Measurements from ENCODE around the gene COPA. TPM values are rescaled to one million over a fixed set of nuclear protein-coding genes. Genes with fewer than 3 reads are reported as not detected.
A peak's percentile ranks its signal among the peaks of the same experiment; 100 is the strongest.

The COPA gene
- total and polyA plus RNA-seq, 9 donors: 109 to 154 (median 129) TPM

- Histone ChIP-seq H3K27ac (ENCODE audit: low read length) (no peak overlapping the region), H3K27me3 (ENCODE audit: control insufficient read depth, insufficient read depth, low read length) (no peaks in the 10 kb centered on the region), H3K36me3 (ENCODE audit: control insufficient read depth, insufficient read depth, low read length) (peaks cover 52% of the 10 kb centered on the region), H3K9me3 (replicated peaks; ENCODE audit: control insufficient read depth, low read depth, low read length) (no peaks in the 10 kb centered on the region), H3K4me3 (ENCODE audit: low read length) (no peak overlapping the region), H3K4me1 (ENCODE audit: control insufficient read depth, insufficient read depth, low read length) (peaks cover 18% of the 10 kb centered on the region)
- no peak for DNase-seq
- 84% methylated on average over 7 of the region's 7 CpGs for WGBS (ENCODE audit: insufficient coverage)
Observed at GRCh38 chr1:160282807-160283206, 60.2 kb downstream of the COPA start.

GRCh38 chr1:160277987-160278386 lies 65.1 kb downstream of the COPA start:
- WGBS (ENCODE audit: insufficient coverage): no CpG with 5 or more reads among the region's 4 CpGs
- DNase-seq: no peak
- Histone ChIP-seq H3K27ac (ENCODE audit: low read length) (no peak overlapping the region), H3K27me3 (ENCODE audit: control insufficient read depth, insufficient read depth, low read length) (no peaks in the 10 kb centered on the region), H3K4me3 (ENCODE audit: low read length) (no peak overlapping the region), H3K9me3 (replicated peaks; ENCODE audit: control insufficient read depth, low read depth, low read length) (no peaks in the 10 kb centered on the region), H3K36me3 (ENCODE audit: control insufficient read depth, insufficient read depth, low read length) (peaks cover 53% of the 10 kb centered on the region), H3K4me1 (ENCODE audit: control insufficient read depth, insufficient read depth, low read length) (no peaks in the 10 kb centered on the region)

GRCh38 chr1:160277330-160277729 lies 65.7 kb downstream of the COPA start:
- Histone ChIP-seq H3K27me3 (ENCODE audit: control insufficient read depth, insufficient read depth, low read length) (no peaks in the 10 kb centered on the region), H3K36me3 (ENCODE audit: control insufficient read depth, insufficient read depth, low read length) (peaks cover 48% of the 10 kb centered on the region), H3K4me3 (ENCODE audit: low read length) (no peak overlapping the region), H3K27ac (ENCODE audit: low read length) (no peak overlapping the region), H3K9me3 (replicated peaks; ENCODE audit: control insufficient read depth, low read depth, low read length) (no peaks in the 10 kb centered on the region), H3K4me1 (ENCODE audit: control insufficient read depth, insufficient read depth, low read length) (no peaks in the 10 kb centered on the region)
- WGBS (ENCODE audit: insufficient coverage): no CpG with 5 or more reads among the region's 2 CpGs
- DNase-seq: no peak

GRCh38 chr1:160271025-160271424 lies 72.0 kb downstream of the COPA start:
- Histone ChIP-seq H3K9me3 (replicated peaks; ENCODE audit: control insufficient read depth, low read depth, low read length) (no peaks in the 10 kb centered on the region), H3K4me3 (ENCODE audit: low read length) (no peak overlapping the region), H3K36me3 (ENCODE audit: control insufficient read depth, insufficient read depth, low read length) (no peaks in the 10 kb centered on the region), H3K4me1 (ENCODE audit: control insufficient read depth, insufficient read depth, low read length) (no peaks in the 10 kb centered on the region), H3K27ac (ENCODE audit: low read length) (no peak overlapping the region), H3K27me3 (ENCODE audit: control insufficient read depth, insufficient read depth, low read length) (no peaks in the 10 kb centered on the region)
- no peak for DNase-seq
- WGBS (ENCODE audit: insufficient coverage): no CpG with 5 or more reads among the region's 1 CpG

GRCh38 chr1:160267284-160267991 lies 75.6 kb downstream of the COPA start:
- no peaks in the 10 kb centered on the region for H3K27me3 ChIP-seq (ENCODE audit: control insufficient read depth, insufficient read depth, low read length)
- H3K4me3 ChIP-seq (ENCODE audit: low read length): no peak overlapping the region
- H3K9me3 ChIP-seq (replicated peaks; ENCODE audit: control insufficient read depth, low read depth, low read length): no peaks in the 10 kb centered on the region
- no peaks in the 10 kb centered on the region for H3K36me3 ChIP-seq (ENCODE audit: control insufficient read depth, insufficient read depth, low read length)
- H3K4me1 ChIP-seq (ENCODE audit: control insufficient read depth, insufficient read depth, low read length): peaks cover 6% of the 10 kb centered on the region
- 78% methylated on average over 6 of the region's 10 CpGs for WGBS (ENCODE audit: insufficient coverage)
- no peak for DNase-seq
- H3K27ac ChIP-seq (ENCODE audit: low read length): no peak overlapping the region

- WGBS (ENCODE audit: insufficient coverage): no CpG with 5 or more reads among the region's 4 CpGs
- Histone ChIP-seq H3K27ac (ENCODE audit: low read length) (no peak overlapping the region), H3K27me3 (ENCODE audit: control insufficient read depth, insufficient read depth, low read length) (no peaks in the 10 kb centered on the region)
Observed at GRCh38 chr1:160264795-160265307, 78.2 kb downstream of the COPA start.

GRCh38 chr1:160261893-160262794 lies 80.9 kb downstream of the COPA start, which contains the start of gene DCAF8:
TSS of gene DCAF8 (minus strand) at chr1:160262549. CDS start at chr1:160244008, 18,541 bp downstream.
- peak within 1 kb of the TSS; percentile 93 for H3K27ac ChIP-seq (ENCODE audit: low read length)
- H3K4me1 ChIP-seq (ENCODE audit: control insufficient read depth, insufficient read depth, low read length): peaks cover 16% of the 10 kb centered on the region
- peak within 1 kb of the TSS; percentile 67 for H3K4me3 ChIP-seq (ENCODE audit: low read length)
- no peaks in the 10 kb centered on the region for H3K9me3 ChIP-seq (replicated peaks; ENCODE audit: control insufficient read depth, low read depth, low read length)
- DNase-seq: peak; percentile 99
- H3K27me3 ChIP-seq (ENCODE audit: control insufficient read depth, insufficient read depth, low read length): no peaks in the 10 kb centered on the region
- H3K36me3 ChIP-seq (ENCODE audit: control insufficient read depth, insufficient read depth, low read length): no peaks in the 10 kb centered on the region
- 0% methylated on average over 61 of the region's 67 CpGs for WGBS (ENCODE audit: insufficient coverage)

More at GRCh38 chr1:160264795-160265307, 78.2 kb downstream of the COPA start:
- DNase-seq: no peak
- Histone ChIP-seq H3K36me3 (ENCODE audit: control insufficient read depth, insufficient read depth, low read length) (no peaks in the 10 kb centered on the region), H3K9me3 (replicated peaks; ENCODE audit: control insufficient read depth, low read depth, low read length) (no peaks in the 10 kb centered on the region), H3K4me1 (ENCODE audit: control insufficient read depth, insufficient read depth, low read length) (peaks cover 16% of the 10 kb centered on the region), H3K4me3 (ENCODE audit: low read length) (no peak overlapping the region)

- peak; percentile 80 for DNase-seq
- Histone ChIP-seq H3K36me3 (ENCODE audit: control insufficient read depth, insufficient read depth, low read length) (no peaks in the 10 kb centered on the region), H3K9me3 (replicated peaks; ENCODE audit: control insufficient read depth, low read depth, low read length) (no peaks in the 10 kb centered on the region), H3K27ac (ENCODE audit: low read length) (peak overlapping the region; percentile 93), H3K4me1 (ENCODE audit: control insufficient read depth, insufficient read depth, low read length) (peaks cover 16% of the 10 kb centered on the region), H3K27me3 (ENCODE audit: control insufficient read depth, insufficient read depth, low read length) (no peaks in the 10 kb centered on the region), H3K4me3 (ENCODE audit: low read length) (peak overlapping the region; percentile 67)
- WGBS (ENCODE audit: insufficient coverage): no CpG with 5 or more reads among the region's 8 CpGs
Observed at GRCh38 chr1:160261556-160261892, 81.5 kb downstream of the COPA start.

- no peaks in the 10 kb centered on the region for H3K9me3 ChIP-seq (replicated peaks; ENCODE audit: control insufficient read depth, low read depth, low read length)
- H3K27ac ChIP-seq (ENCODE audit: low read length): peak overlapping the region; percentile 93
- no peaks in the 10 kb centered on the region for H3K27me3 ChIP-seq (ENCODE audit: control insufficient read depth, insufficient read depth, low read length)
- peak; percentile 59 for DNase-seq
- H3K36me3 ChIP-seq (ENCODE audit: control insufficient read depth, insufficient read depth, low read length): no peaks in the 10 kb centered on the region
- peak overlapping the region; percentile 67 for H3K4me3 ChIP-seq (ENCODE audit: low read length)
- H3K4me1 ChIP-seq (ENCODE audit: control insufficient read depth, insufficient read depth, low read length): peaks cover 16% of the 10 kb centered on the region
- 0% methylated on average over 1 of the region's 6 CpGs for WGBS (ENCODE audit: insufficient coverage)
Observed at GRCh38 chr1:160260406-160261382, 82.4 kb downstream of the COPA start.

Measured in muscle of leg (tissue), 11 donors.